K562 (cell line): ENCODE measurements around the gene RAE1. TPM values are rescaled to one million over a fixed set of nuclear protein-coding genes. Genes with fewer than 3 reads are reported as not detected.

Source experiments
- ATAC-seq: fragments of 200-7000 bp; cut with Tn5 transposase; 3 replicates; pipeline ENCODE4 v1.9.1; 2020; ENCODE audit warnings: moderate library complexity
- BruUV-seq: library from RNA; stranded (reverse); fragments of 400-500 nt; replicated peaks from 2 replicates; lab custom pipeline; 2021; lab: Mats Ljungman, UMichigan
- CTCF ChIA-PET: fragments of 300-600 bp; formaldehyde crosslinking; extraction: SDS; loops from one replicate; lab custom pipeline; 2021; ENCODE audit warnings: low intra/inter-chr PET ratio; lab: Yijun Ruan, JAX
- POLR2A ChIA-PET: fragments of 300-600, 350-650 bp; sonication (Branson Sonifier 250); formaldehyde crosslinking; extraction: SDS; loops from one replicate; lab custom pipeline; 2021; ENCODE audit warnings: antibody characterized with exemption, inconsistent platforms; lab: Yijun Ruan, JAX
- DNase-seq, 4 experiments: peaks; one replicate each; pipeline versions ENCODE4 v3.0.0 to v3.0.0-alpha.2; 2011 to 2018; ENCODE audit warnings: low spot score in 3 of 4, mixed read lengths in 3 of 4; ENCODE audit errors: extremely low read depth in 1 of 4
- FAIRE-seq: peaks from 2 replicates; lab custom pipeline; 2011; peaks lifted over from hg19 to GRCh38; lab: Jason Lieb, UNC
- H2AFZ ChIP-seq: 2 replicates; pipeline ENCODE4 v1.6.0; 2011; ENCODE audit warnings: low read depth, low read length, control low read depth, inconsistent platforms
- H3K27ac ChIP-seq: fragments of 200-600 bp; 3 replicates; pipeline ENCODE4 v1.8.0; 2011; ENCODE audit warnings: low read depth, mild to moderate bottlenecking, control low read depth, inconsistent platforms, low read length, moderate library complexity, mixed read lengths; ENCODE audit errors: extremely low read depth
- H3K27me3 ChIP-seq, 2 experiments: fragments of 300-600 bp in 1 of 2; 2 replicates in 1 of 2; 3 replicates in 1 of 2; pipeline versions ENCODE4 v1.6.0 to v1.8.0; 2011; ENCODE audit warnings: inconsistent platforms in 2 of 2, low read length in 2 of 2, mild to moderate bottlenecking in 1 of 2, mixed read lengths in 1 of 2, moderate library complexity in 1 of 2; ENCODE audit not compliant: control insufficient read depth in 2 of 2, insufficient read depth in 2 of 2
- H3K36me3 ChIP-seq: fragments of 300-600 bp; 3 replicates; pipeline ENCODE4 v1.8.0; 2011; ENCODE audit warnings: mild to moderate bottlenecking, low read length, inconsistent platforms; ENCODE audit not compliant: control insufficient read depth, insufficient read depth
- H3K4me1 ChIP-seq, 2 experiments: fragments of 200-600 bp in 1 of 2; replicated peaks in 1 of 2; 2 replicates in 1 of 2; 3 replicates in 1 of 2; pipeline versions ENCODE4 v1.5.1 to v1.8.0; 2011; ENCODE audit warnings: inconsistent platforms in 2 of 2, low read length in 2 of 2, mild to moderate bottlenecking in 1 of 2, mixed read lengths in 1 of 2, moderate library complexity in 1 of 2; ENCODE audit not compliant: control insufficient read depth in 2 of 2, insufficient read depth in 2 of 2
- H3K4me2 ChIP-seq: 2 replicates; pipeline ENCODE4 v1.6.1; 2011; ENCODE audit warnings: low read length, control low read depth, inconsistent platforms, mixed read lengths; ENCODE audit not compliant: insufficient read depth
- H3K4me3 ChIP-seq: fragments of 200-600 bp; sonication (generic), shearing (Covaris generic); 2 replicates; pipeline ENCODE4 v1.5.1; 2016; ENCODE audit warnings: control low read depth, inconsistent platforms
- H3K79me2 ChIP-seq: fragments of 200-600 bp; 3 replicates; pipeline ENCODE4 v1.8.0; 2011; ENCODE audit warnings: low read length, inconsistent platforms; ENCODE audit not compliant: control insufficient read depth, insufficient read depth
- H3K9ac ChIP-seq, 2 experiments: 2 replicates each; pipeline versions ENCODE4 v1.6.0 to v1.6.1; 2011; ENCODE audit warnings: low read depth in 2 of 2, low read length in 2 of 2, control low read depth in 1 of 2, inconsistent platforms in 1 of 2, mild to moderate bottlenecking in 1 of 2, mixed read lengths in 1 of 2; ENCODE audit not compliant: insufficient read depth in 1 of 2
- H3K9me1 ChIP-seq: one replicate; pipeline ENCODE4 v1.6.0; 2011; ENCODE audit warnings: inconsistent platforms, mild to moderate bottlenecking, low read length, moderate library complexity; ENCODE audit not compliant: control insufficient read depth, insufficient read depth
- H3K9me3 ChIP-seq: replicated peaks from 2 replicates; pipeline ENCODE4 v1.5.1; 2011; ENCODE audit warnings: low read depth, low read length, inconsistent platforms; ENCODE audit not compliant: control insufficient read depth, insufficient read depth
- H4K20me1 ChIP-seq: replicated peaks from 2 replicates; pipeline ENCODE4 v1.6.1; 2011; ENCODE audit warnings: low read length, inconsistent platforms, mixed read lengths; ENCODE audit not compliant: control insufficient read depth, insufficient read depth
- POLR2G ChIP-seq: fragments of 200-400 bp; formaldehyde crosslinking; IDR thresholded peaks from 2 replicates; pipeline ENCODE4 v1.6.1; 2017; ENCODE audit warnings: low read depth, mild to moderate bottlenecking, antibody characterized with exemption, low read length, moderate library complexity
- TCF15 ChIP-seq: fragments of 250-450 bp; sonication (Bioruptor Pico); IDR thresholded peaks from 2 replicates; pipeline ENCODE4 v1.8.0; 2022; ENCODE audit warnings: moderate library complexity, mild to moderate bottlenecking, inconsistent platforms
- WGBS: fragments of 100-300 bp; shearing (Covaris generic); methylation state at CpG from one replicate; pipeline ENCODE4 v1.1.6; 2016; ENCODE audit warnings: low coverage, mixed read lengths; ENCODE audit not compliant: insufficient coverage; ENCODE audit errors: missing lambda C conversion rate; 5-methylcytosine and 5-hydroxymethylcytosine counted together
- in situ Hi-C: fragments of 300-500 bp; cut with MboI; formaldehyde crosslinking; loops from 4 replicates; pipeline ENCODE4 v1.15.0; 2018; ENCODE audit warnings: inconsistent platforms, mixed read lengths
- intact Hi-C: fragments of 100-400 bp; cut with micrococcal nuclease; formaldehyde crosslinking; loops from 2 replicates; pipeline ENCODE4 v1.14.2; 2022
- polyA plus RNA-seq, 8 experiments: library from polyadenylated mRNA; depleted of rRNA in 4 of 8; stranded (reverse) in 5 of 8; unstranded in 3 of 8; fragments of >200 nt; fragmentation: Nextera tagmentation in 2 of 8; fragmentation: Illumina TruSeq in 1 of 8; extraction: Ambion mirVana in 2 of 8; extraction: Trizol in 1 of 8; gene quantifications; 2 replicates each; pipeline versions ENCODE4 v1.2.1 to v1.2.3, GENCODE V29; 2011 to 2014; ENCODE audit warnings: inconsistent platforms in 1 of 8, missing spikeins in 1 of 8
- total RNA-seq, 7 experiments: library from RNA; depleted of rRNA in 6 of 7; stranded (reverse); fragments of >200 nt in 6 of 7; fragmentation: Illumina TruSeq in 2 of 7; extraction: Trizol in 2 of 7; gene quantifications; 2 replicates each; pipeline versions ENCODE4 v1.2.1 to v1.2.3, GENCODE V29; 2011 to 2021; ENCODE audit warnings: low replicate concordance in 1 of 7

Gene RAE1
- total and polyA plus RNA-seq, 9 of the 15 experiments (the other 6 are each of a cell fraction or from before 2014, with no cell fraction given): 33.7 to 248 (median 77.7) TPM

DNA sequence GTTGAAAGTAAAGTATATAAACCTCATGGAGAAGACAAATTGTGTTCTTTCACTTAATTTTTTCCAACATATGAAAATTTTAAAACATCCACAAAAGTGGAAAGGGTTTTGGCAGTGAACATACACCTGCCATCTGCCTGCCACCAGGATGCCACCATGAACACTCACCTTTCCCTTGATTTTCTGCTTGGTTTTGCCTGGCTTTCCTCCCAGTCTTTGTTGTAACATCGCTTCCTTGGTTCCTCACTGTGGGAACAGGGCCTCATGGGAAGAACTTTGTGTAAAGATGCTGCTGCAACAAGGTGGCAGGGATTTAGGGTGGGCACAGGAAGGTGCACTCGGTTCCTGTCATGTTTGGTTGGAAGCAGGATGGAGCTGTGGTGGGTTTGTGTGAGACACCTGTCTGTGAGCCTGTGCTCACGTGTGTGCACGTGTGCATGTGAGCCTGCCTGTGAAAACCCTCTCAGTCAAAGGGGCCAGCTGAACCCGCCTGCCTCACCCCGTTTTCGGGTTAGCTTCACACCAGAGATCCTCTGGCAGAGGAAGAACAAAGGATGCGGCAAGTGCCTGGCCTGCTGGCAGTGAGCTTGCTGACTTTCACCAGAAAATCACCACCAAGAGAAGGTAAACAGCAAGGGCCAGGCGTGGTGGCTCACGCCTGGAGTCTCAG lies 29.2 kb downstream of the RAE1 start:
- no peak overlapping the region for H3K27ac ChIP-seq
- 81% methylated on average over 9 of the region's 10 CpGs for WGBS
- no peak for ATAC-seq
- no peaks in the 10 kb centered on the region for H3K9me1 ChIP-seq
- intact Hi-C loops (loop anchor here (5.0 kb wide), 1 partner anchor 42 kb away; no protein-coding TSS in a partner anchor), in situ Hi-C loops (loop anchor here (25.0 kb wide), 1 partner anchor 832 kb away; no protein-coding TSS in a partner anchor)
- no peak overlapping the region for H3K4me2 ChIP-seq
- POLR2A ChIA-PET: interaction anchor here (0.5 to 1.9 kb wide), 7 partner anchors 10 to 174 kb away, joined by 3 to 9 read pairs (median 3); no protein-coding TSS in a partner anchor
- peak overlapping the region in 1 of 2 experiments; percentile 50; a peak in 2 of 4 replicates for H3K9ac ChIP-seq
- 0 out of 2 replicates have a peak, but pooled peaks have one; percentile 17 for TF ChIP-seq POLR2G
- no peak for TF ChIP-seq TCF15 (CRISPR knock-in tag)
- no peaks in the 10 kb centered on the region for H3K27me3 ChIP-seq
- FAIRE-seq: no peak
- no peaks in the 10 kb centered on the region; the same call in 2 of the 3 replicates for H3K79me2 ChIP-seq
- CTCF ChIA-PET: interaction anchor here (1.3 to 4.3 kb wide), 2 partner anchors 114 to 130 kb away, joined by 3 to 77 read pairs; no protein-coding TSS in a partner anchor
- no TSS peak for BruUV-seq
- H3K9me3 ChIP-seq: no peaks in the 10 kb centered on the region
- H3K4me3 ChIP-seq: no peak overlapping the region
- peaks cover 48% of the 10 kb centered on the region for H3K36me3 ChIP-seq
- H3K4me1 ChIP-seq: peaks cover 0 to 8% of the 10 kb centered on the region in 2 experiments; a peak in 3 of 5 replicates
- H2AFZ ChIP-seq: no peak overlapping the region
- DNase-seq: no peak
- H4K20me1 ChIP-seq: peaks cover 7% of the 10 kb centered on the region; the same call in 1 of the 2 replicates
